ENCODE results near the gene ALG9.

Gene ALG9

DNA sequence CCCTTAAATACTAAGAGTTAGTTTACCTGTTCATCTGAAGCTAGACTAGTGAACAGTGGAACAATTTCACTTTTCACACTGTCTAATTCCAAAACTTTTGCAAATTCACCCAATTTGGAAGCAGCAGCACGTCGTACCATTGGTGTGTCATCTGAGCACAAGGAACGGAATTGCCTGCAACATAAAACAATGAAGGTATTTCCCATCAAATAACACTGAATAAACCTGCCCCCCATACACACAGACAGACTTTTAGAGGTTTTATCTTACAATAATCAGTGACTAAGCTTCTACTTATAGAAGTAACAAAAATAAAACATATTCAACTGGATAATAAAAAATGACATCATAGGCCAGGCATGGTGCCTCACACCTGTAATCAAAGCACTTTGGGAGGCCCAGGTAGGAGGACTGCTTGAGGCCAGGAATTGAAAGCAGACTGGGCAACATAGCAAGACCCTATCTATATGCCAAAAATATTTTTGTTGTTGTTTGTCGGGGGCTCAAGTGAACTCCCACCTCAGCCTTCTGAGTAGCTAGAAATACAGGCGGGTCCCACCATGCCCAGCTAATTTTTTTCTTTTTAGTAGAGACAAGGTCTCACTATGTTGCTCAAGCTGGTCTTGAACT lies 111.5 kb downstream of the ALG9 start:
- Histone ChIP-seq H3K9ac (ENCODE audit: low read depth, low read length) (no peak overlapping the region), H3K4me3 (ENCODE audit: low read length) (no peak overlapping the region), H3K4me1 (ENCODE audit: control insufficient read depth, insufficient read depth, low read length) (peaks cover 13% of the 10 kb centered on the region), H3K36me3 (ENCODE audit: insufficient read depth, low read length) (peaks cover 76% of the 10 kb centered on the region), H3K4me2 (ENCODE audit: low read length) (no peak overlapping the region), H3K9me3 (replicated peaks; ENCODE audit: low read length) (no peaks in the 10 kb centered on the region), H3K27me3 (ENCODE audit: control insufficient read depth, insufficient read depth, low read length) (no peaks in the 10 kb centered on the region)

DNA sequence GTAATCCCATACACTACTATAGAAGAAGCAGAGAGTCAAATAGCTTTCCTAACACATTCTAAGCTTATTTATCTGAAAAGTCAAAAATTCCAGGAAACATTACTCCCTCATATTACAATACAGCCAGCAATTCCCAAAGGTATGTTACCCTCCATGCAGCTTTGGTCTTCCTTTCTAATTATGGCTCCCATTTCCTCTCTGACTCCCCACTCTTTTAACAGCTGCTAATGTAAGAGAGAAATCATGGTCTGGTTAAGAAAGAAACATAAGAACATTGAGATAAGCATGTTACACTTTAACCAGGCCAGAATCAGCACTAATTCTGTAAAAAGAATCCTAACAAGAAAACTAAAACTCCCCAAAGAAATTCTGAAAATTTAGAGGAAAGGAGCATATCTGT lies 112.0 kb downstream of the ALG9 start:
- H3K4me1 ChIP-seq (ENCODE audit: control insufficient read depth, insufficient read depth, low read length): peaks cover 11% of the 10 kb centered on the region
- no peaks in the 10 kb centered on the region for H3K9me3 ChIP-seq (replicated peaks; ENCODE audit: low read length)
- peaks cover 82% of the 10 kb centered on the region for H3K36me3 ChIP-seq (ENCODE audit: insufficient read depth, low read length)
- no peak overlapping the region for H3K4me2 ChIP-seq (ENCODE audit: low read length)
- H3K27me3 ChIP-seq (ENCODE audit: control insufficient read depth, insufficient read depth, low read length): no peaks in the 10 kb centered on the region
- no peak overlapping the region for H3K9ac ChIP-seq (ENCODE audit: low read depth, low read length)
- no peak overlapping the region for H3K4me3 ChIP-seq (ENCODE audit: low read length)

DNA sequence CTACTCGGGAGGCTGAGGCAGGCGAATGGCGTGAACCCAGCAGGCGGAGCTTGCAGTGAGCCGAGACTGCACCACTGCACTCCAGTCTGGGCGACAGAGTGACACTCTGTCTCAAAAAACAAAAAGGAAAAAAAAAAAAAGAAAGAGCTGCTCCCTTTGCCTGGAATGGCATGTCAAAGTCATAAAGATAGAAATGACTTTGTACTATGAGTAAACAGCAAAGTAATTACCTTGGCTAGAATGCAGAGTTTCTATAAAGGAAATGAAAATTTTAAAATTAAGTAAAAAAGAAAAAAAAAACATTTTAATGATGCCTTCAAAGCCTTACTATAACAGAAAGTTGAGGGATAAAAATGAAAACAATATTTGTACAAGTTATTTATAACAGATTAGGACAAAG lies 115.3 kb downstream of the ALG9 start:
- H3K9ac ChIP-seq (ENCODE audit: low read depth, low read length): no peak overlapping the region
- H3K4me1 ChIP-seq (ENCODE audit: control insufficient read depth, insufficient read depth, low read length): peaks cover 5% of the 10 kb centered on the region
- no peaks in the 10 kb centered on the region for H3K27me3 ChIP-seq (ENCODE audit: control insufficient read depth, insufficient read depth, low read length)
- no peaks in the 10 kb centered on the region for H3K9me3 ChIP-seq (replicated peaks; ENCODE audit: low read length)
- H3K4me2 ChIP-seq (ENCODE audit: low read length): no peak overlapping the region
- H3K36me3 ChIP-seq (ENCODE audit: insufficient read depth, low read length): peaks cover 75% of the 10 kb centered on the region
- H3K4me3 ChIP-seq (ENCODE audit: low read length): no peak overlapping the region

DNA sequence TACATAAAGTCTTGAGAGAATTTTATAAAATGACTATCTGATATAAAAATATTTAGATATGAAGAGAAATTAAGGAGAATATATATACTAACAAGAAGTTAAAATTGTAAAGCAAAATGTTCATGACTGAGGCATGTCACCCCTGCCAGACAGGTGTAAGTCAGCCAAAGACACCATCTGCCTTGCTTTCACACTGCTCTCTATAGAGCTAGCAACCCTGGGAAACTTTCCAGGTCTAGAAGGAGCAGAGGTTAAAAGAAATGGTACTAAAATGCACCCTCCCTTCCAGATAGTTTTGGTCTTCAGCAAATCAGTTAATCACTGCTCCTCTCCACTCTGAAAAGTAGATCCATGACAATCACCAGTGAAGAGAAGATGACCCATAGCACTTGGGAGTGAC lies 121.7 kb downstream of the ALG9 start:
- H3K9me3 ChIP-seq (replicated peaks; ENCODE audit: low read length): no peaks in the 10 kb centered on the region
- peaks cover 61% of the 10 kb centered on the region for H3K36me3 ChIP-seq (ENCODE audit: insufficient read depth, low read length)
- H3K9ac ChIP-seq (ENCODE audit: low read depth, low read length): no peak overlapping the region

DNA sequence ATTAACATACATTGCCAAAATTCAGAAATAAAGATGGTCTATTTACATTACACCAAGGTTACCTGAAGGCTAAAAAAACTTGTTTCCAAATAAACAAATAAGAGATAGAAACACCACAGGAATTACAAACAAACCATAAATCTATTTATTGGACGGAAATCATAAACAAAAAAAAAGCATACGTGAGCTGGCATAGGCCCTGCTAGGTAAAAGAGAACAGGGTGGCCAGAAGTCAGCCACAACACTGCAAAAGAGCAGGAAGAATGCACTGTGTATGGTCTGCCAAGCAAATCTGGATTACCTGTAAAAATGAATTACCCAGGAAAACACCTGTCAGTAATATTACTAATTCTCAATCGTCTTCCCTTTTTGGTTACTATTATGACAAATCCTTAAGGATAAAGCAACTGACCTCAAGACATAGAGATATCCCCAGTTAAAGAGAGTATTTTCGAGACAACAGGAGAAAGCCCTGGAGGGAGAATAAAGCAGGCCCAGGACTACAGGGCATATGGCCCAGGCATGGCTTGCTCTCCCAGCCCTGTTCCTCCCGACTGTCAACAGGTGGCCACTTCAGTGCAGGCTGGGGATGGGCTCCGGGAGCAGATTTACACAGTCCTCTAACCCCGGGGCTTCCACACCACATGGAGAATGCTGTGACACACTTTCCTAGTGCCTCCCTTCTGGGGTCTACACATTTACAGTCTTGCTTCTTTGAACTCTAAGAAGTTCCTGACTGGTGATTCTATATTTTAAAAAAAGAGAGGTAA lies 123.2 kb downstream of the ALG9 start:
- H3K9ac ChIP-seq (ENCODE audit: low read depth, low read length): no peak overlapping the region
- H3K27me3 ChIP-seq (ENCODE audit: control insufficient read depth, insufficient read depth, low read length): no peaks in the 10 kb centered on the region
- H3K9me3 ChIP-seq (replicated peaks; ENCODE audit: low read length): no peaks in the 10 kb centered on the region
- H3K36me3 ChIP-seq (ENCODE audit: insufficient read depth, low read length): peaks cover 61% of the 10 kb centered on the region
- H3K4me2 ChIP-seq (ENCODE audit: low read length): no peak overlapping the region
- H3K4me3 ChIP-seq (ENCODE audit: low read length): no peak overlapping the region
- H3K4me1 ChIP-seq (ENCODE audit: control insufficient read depth, insufficient read depth, low read length): peaks cover 24% of the 10 kb centered on the region

More for the DNA sequence above, 121.7 kb downstream of the ALG9 start:
- no peaks in the 10 kb centered on the region for H3K27me3 ChIP-seq (ENCODE audit: control insufficient read depth, insufficient read depth, low read length)
- no peak overlapping the region for H3K4me3 ChIP-seq (ENCODE audit: low read length)
- peaks cover 18% of the 10 kb centered on the region for H3K4me1 ChIP-seq (ENCODE audit: control insufficient read depth, insufficient read depth, low read length)
- no peak overlapping the region for H3K4me2 ChIP-seq (ENCODE audit: low read length)

DNA sequence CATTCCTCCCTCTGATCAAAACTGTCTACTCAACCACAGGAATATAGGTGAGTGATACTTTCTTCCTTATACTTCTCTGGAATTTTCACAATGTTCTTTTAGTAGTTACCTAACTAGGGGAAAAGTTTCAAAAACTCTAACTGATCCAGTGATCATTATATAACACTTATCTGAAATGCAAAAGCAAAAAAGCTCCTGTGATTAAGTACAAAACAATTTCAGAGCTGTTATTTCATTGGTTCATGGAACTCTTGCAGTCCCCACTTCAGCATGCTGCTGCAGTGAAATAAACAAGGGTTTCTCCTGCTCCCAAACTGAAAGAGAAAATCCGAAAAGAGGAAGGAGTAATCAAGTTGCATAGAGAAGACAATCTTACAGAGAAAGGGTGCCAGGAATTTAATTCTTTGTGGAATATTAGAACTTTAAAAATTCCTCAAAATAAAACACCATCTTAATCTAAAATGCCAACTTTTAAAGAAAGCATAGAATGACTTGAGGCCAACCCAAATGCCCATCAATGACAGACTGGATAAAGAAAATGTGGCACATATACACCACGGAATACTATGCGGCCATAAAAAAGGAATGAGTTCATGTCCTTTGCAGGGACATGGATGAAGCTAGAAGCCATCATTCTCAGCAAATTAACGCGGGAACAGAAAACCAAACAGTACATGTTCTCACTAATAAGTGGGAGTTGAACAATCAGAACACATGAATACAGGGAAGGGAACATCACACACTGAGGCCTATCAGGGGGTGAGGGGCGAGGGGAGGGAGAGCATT lies 125.5 kb downstream of the ALG9 start:
- no peak overlapping the region for H3K4me3 ChIP-seq (ENCODE audit: low read length)
- no peaks in the 10 kb centered on the region for H3K27me3 ChIP-seq (ENCODE audit: control insufficient read depth, insufficient read depth, low read length)
- peaks cover 24% of the 10 kb centered on the region for H3K4me1 ChIP-seq (ENCODE audit: control insufficient read depth, insufficient read depth, low read length)
- no peaks in the 10 kb centered on the region for H3K9me3 ChIP-seq (replicated peaks; ENCODE audit: low read length)
- H3K4me2 ChIP-seq (ENCODE audit: low read length): peak overlapping the region; percentile 74
- H3K36me3 ChIP-seq (ENCODE audit: insufficient read depth, low read length): peaks cover 65% of the 10 kb centered on the region
- peak overlapping the region; percentile 77 for H3K9ac ChIP-seq (ENCODE audit: low read depth, low read length)

DNA sequence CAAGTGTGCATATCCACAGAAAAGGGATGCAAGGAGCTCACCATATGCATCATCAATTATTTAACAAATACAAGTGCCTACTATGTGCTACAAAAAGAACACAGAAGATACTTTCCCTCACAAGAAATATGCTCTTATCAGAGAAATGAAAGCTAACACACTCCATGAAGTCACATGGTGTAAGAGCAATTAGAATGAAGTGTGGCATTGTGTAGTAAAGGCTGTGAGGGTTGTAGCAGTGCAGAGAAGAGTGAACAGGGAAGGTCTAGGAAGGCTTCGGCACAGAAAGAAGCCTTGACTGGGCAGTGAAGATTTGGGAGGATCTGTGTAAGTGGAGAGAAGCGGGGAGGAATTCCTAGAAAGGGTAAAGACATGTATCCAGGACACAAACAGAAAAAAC lies 127.7 kb downstream of the ALG9 start:
- Histone ChIP-seq H3K9ac (ENCODE audit: low read depth, low read length) (no peak overlapping the region), H3K9me3 (replicated peaks; ENCODE audit: low read length) (no peaks in the 10 kb centered on the region), H3K27me3 (ENCODE audit: control insufficient read depth, insufficient read depth, low read length) (no peaks in the 10 kb centered on the region), H3K4me1 (ENCODE audit: control insufficient read depth, insufficient read depth, low read length) (peaks cover 24% of the 10 kb centered on the region), H3K4me3 (ENCODE audit: low read length) (no peak overlapping the region), H3K36me3 (ENCODE audit: insufficient read depth, low read length) (peaks cover 61% of the 10 kb centered on the region), H3K4me2 (ENCODE audit: low read length) (no peak overlapping the region)

DNA sequence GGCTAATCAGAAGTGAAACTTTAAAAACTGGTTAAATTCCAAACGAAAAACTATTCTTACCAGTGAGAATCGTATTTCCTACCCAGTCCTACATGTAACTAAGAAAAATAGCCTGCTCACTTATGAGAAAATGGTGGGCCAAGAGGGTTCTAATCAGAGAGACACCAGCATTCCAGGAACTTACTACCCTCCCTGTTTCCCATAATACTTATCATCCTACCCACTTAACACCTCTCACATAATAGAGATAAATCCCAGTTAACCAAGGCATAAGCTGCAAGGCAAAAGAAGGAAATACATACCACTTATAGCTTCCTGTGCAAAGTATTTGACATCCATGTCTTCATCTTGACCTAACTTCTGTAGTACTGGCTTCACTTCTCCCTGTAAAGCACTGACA lies 129.6 kb downstream of the ALG9 start:
- peaks cover 44% of the 10 kb centered on the region for H3K4me1 ChIP-seq (ENCODE audit: control insufficient read depth, insufficient read depth, low read length)
- H3K36me3 ChIP-seq (ENCODE audit: insufficient read depth, low read length): peaks cover 55% of the 10 kb centered on the region
- H3K4me3 ChIP-seq (ENCODE audit: low read length): no peak overlapping the region
- no peaks in the 10 kb centered on the region for H3K9me3 ChIP-seq (replicated peaks; ENCODE audit: low read length)
- no peak overlapping the region for H3K4me2 ChIP-seq (ENCODE audit: low read length)
- no peak overlapping the region for H3K9ac ChIP-seq (ENCODE audit: low read depth, low read length)
- no peaks in the 10 kb centered on the region for H3K27me3 ChIP-seq (ENCODE audit: control insufficient read depth, insufficient read depth, low read length)

DNA sequence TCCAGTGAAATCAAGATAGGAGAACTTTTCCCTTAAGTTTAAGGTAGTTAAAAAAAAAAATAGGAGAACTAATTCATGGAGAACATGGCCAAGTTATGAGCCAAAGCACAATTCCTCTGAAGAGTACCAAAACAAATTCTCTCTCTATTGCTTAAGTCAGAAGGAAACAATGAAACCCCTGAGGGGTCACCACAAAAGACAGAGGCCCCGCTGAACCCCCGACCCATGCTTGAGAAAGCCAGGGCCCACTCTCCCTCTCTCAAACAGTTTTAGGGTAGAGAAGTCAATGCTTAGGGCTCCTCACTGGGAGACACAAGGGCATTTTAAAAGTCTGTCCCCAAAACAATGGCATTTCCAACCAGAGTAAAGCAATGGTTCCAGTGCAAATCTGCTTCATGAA lies 132.1 kb downstream of the ALG9 start:
- no peaks in the 10 kb centered on the region for H3K9me3 ChIP-seq (replicated peaks; ENCODE audit: low read length)
- H3K4me1 ChIP-seq (ENCODE audit: control insufficient read depth, insufficient read depth, low read length): peaks cover 46% of the 10 kb centered on the region
- H3K36me3 ChIP-seq (ENCODE audit: insufficient read depth, low read length): peaks cover 44% of the 10 kb centered on the region

DNA sequence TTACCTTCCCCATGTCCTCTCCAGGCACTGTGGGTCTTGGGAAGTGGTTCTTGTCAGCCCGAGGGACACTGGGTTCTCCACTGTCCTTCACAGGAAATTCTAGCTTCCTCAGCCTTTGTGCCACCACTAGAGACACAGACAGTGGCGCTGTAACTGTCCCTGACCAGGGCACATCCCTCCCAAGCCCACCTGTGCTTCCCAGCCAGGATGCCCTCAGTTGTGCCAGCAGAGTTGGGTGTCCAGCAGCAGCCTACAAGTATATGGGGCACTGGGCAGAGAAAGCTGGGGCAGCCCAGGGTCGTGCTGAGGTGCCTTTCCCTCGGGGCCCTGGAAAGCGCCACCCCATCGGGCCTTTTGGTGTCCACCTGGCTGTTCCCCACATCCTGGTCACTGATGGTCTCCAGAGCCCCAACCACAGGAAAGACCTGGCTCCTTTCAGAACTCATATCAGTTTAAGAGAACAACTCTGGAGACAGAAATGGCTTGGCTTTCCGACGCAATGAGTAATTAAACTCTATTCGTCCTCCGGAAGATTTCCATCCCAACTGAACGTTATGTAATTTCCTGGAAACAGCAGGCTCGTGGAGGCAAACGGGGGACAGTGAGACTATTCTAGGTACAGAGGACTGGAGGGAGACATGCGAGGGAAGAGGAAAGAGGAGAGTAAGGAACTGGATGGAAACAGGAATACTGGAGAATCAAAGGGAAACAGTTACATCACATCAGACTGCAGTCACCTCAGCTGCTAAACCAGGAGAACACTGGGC lies 133.8 kb downstream of the ALG9 start:
- H3K9me3 ChIP-seq (replicated peaks; ENCODE audit: low read length): no peaks in the 10 kb centered on the region
- peaks cover 60% of the 10 kb centered on the region for H3K4me1 ChIP-seq (ENCODE audit: control insufficient read depth, insufficient read depth, low read length)
- no peak overlapping the region for H3K4me2 ChIP-seq (ENCODE audit: low read length)
- H3K4me3 ChIP-seq (ENCODE audit: low read length): no peak overlapping the region
- H3K9ac ChIP-seq (ENCODE audit: low read depth, low read length): peak overlapping the region; percentile 91
- peaks cover 29% of the 10 kb centered on the region for H3K36me3 ChIP-seq (ENCODE audit: insufficient read depth, low read length)
- no peaks in the 10 kb centered on the region for H3K27me3 ChIP-seq (ENCODE audit: control insufficient read depth, insufficient read depth, low read length)

More for the DNA sequence above, 132.1 kb downstream of the ALG9 start:
- Histone ChIP-seq H3K4me3 (ENCODE audit: low read length) (no peak overlapping the region), H3K4me2 (ENCODE audit: low read length) (no peak overlapping the region), H3K9ac (ENCODE audit: low read depth, low read length) (no peak overlapping the region), H3K27me3 (ENCODE audit: control insufficient read depth, insufficient read depth, low read length) (no peaks in the 10 kb centered on the region)
